Right lobe of liver (tissue), 6 donors: ENCODE results near the gene SETBP1. TPM values are rescaled to one million over a fixed set of nuclear protein-coding genes. Genes with fewer than 3 reads are reported as not detected.

Experiments used
- ATAC-seq, 4 donors: fragments of 200-7000 bp; cut with Tn5 transposase; one replicate each; pipeline ENCODE4 v1.9.1; 2020; ENCODE audit warnings: mild to moderate bottlenecking in 4 of 4, moderate library complexity in 4 of 4
- DNase-seq, 3 donors: peaks; one replicate each; pipeline ENCODE4 v3.0.0-alpha.2; 2020
- H3K27ac ChIP-seq, 3 donors: fragments of 200-600 bp; one replicate each; pipeline ENCODE4 v1.8.0; 2022
- H3K27me3 ChIP-seq, 2 donors: fragments of 200-600 bp; one replicate each; pipeline ENCODE4 v1.8.0; 2022
- H3K36me3 ChIP-seq, 4 donors: fragments of 200-600 bp; sonication (generic) in 1 of 4; one replicate each; pipeline versions ENCODE4 v1.5.1 to v1.8.0; 2017 to 2022; ENCODE audit warnings: control low read depth in 1 of 4
- H3K4me1 ChIP-seq, 4 donors: fragments of 200-600 bp; sonication (generic) in 1 of 4; one replicate each; pipeline versions ENCODE4 v1.5.1 to v1.8.0; 2017 to 2022; ENCODE audit warnings: control low read depth in 1 of 4
- H3K4me3 ChIP-seq, 3 donors: fragments of 200-600 bp; one replicate each; pipeline ENCODE4 v1.8.0; 2022
- H3K9me3 ChIP-seq, 4 donors: fragments of 200-600 bp; sonication (generic) in 1 of 4; one replicate each; pipeline versions ENCODE4 v1.5.1 to v1.8.0; 2017 to 2022; ENCODE audit warnings: control low read depth in 1 of 4
- POLR2A ChIP-seq: fragments of 450-650 bp; IDR thresholded peaks from one replicate; pipeline ENCODE4 v1.6.1; 2017; ENCODE audit warnings: antibody characterized with exemption, mild to moderate bottlenecking
- WGBS: methylation state at CpG from one replicate; pipeline ENCODE4 v1.1.6; 2018; ENCODE audit warnings: low coverage, low lambda C conversion rate; ENCODE audit not compliant: insufficient coverage; ENCODE audit errors: missing lambda C conversion rate; 5-methylcytosine and 5-hydroxymethylcytosine counted together
- intact Hi-C, 2 donors: fragments of 100-400 bp; cut with DNase I; formaldehyde crosslinking; loops; one replicate each; pipeline versions ENCODE4 v1.11.2 to v1.14.1; 2022
- total RNA-seq, 6 experiments: library from RNA; depleted of rRNA in 2 of 6; stranded (reverse); fragments of >200 nt in 2 of 6; fragmentation: NEBNext Ultra II Directional in 3 of 6; extraction: Animal tissue kit (Norgen Biotek cat#: 25700) in 3 of 6; gene quantifications; one replicate each; pipeline versions ENCODE4 v1.1.0 to v1.2.4, GENCODE V29; 2016 to 2023
- TF ChIP-seq, protein P1 (sequence below), 4 donors: fragments of 200-600 bp in 3 of 4; fragments of 450-650 bp in 1 of 4; IDR thresholded peaks; one replicate each; pipeline versions ENCODE4 v1.5.1 to v1.8.0; 2016 to 2022; ENCODE audit warnings: antibody characterized with exemption in 4 of 4, mild to moderate bottlenecking in 2 of 4
- donor health status: DM: no; HTN: yes; CAD: no.
- donor health status: DM: no; HTN: no; CAD: no.
- donor health status: DM: no; HTN: no; CAD: no.
- donor health status: DM: no; HTN: yes; CAD: no.
- donor health status: DM: no; HTN: yes; CAD: no.

SETBP1 gene
- total RNA-seq, 6 experiments from 2014 or later, result 14.3 to 29.1 (median 16.6) TPM

DNA sequence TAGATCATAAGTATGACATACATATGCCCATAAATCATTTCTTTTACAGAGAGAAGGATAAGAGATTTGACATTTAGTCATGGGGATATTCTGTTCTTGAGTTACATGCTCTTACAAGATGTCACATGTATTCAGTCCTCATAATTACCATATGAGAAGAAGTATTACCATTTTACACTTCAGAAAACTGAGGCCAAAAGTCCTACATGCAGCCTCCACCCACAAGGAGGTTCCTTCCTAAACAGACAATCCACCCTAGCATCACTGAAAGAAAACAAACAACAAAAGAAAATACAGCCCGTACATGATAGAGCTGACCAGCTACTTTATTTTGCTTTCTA is 335.1 kb downstream of the SETBP1 start:
- TF ChIP-seq, protein P1, sequence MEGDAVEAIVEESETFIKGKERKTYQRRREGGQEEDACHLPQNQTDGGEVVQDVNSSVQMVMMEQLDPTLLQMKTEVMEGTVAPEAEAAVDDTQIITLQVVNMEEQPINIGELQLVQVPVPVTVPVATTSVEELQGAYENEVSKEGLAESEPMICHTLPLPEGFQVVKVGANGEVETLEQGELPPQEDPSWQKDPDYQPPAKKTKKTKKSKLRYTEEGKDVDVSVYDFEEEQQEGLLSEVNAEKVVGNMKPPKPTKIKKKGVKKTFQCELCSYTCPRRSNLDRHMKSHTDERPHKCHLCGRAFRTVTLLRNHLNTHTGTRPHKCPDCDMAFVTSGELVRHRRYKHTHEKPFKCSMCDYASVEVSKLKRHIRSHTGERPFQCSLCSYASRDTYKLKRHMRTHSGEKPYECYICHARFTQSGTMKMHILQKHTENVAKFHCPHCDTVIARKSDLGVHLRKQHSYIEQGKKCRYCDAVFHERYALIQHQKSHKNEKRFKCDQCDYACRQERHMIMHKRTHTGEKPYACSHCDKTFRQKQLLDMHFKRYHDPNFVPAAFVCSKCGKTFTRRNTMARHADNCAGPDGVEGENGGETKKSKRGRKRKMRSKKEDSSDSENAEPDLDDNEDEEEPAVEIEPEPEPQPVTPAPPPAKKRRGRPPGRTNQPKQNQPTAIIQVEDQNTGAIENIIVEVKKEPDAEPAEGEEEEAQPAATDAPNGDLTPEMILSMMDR (IDR thresholded peaks at IDR 0.05), result no peak
- no peak for TF ChIP-seq POLR2A
- no peak for ATAC-seq
- no peak for DNase-seq
- Histone ChIP-seq H3K27me3 (no peaks in the 10 kb centered on the region), H3K36me3 (no peaks in the 10 kb centered on the region), H3K4me3 (no peak overlapping the region), H3K27ac (no peak overlapping the region), H3K4me1 (no peaks in the 10 kb centered on the region), H3K9me3 (no peaks in the 10 kb centered on the region)
- 71% methylated on average over 1 of the region's 1 CpG for WGBS
- intact Hi-C loops, result no loop called here

DNA sequence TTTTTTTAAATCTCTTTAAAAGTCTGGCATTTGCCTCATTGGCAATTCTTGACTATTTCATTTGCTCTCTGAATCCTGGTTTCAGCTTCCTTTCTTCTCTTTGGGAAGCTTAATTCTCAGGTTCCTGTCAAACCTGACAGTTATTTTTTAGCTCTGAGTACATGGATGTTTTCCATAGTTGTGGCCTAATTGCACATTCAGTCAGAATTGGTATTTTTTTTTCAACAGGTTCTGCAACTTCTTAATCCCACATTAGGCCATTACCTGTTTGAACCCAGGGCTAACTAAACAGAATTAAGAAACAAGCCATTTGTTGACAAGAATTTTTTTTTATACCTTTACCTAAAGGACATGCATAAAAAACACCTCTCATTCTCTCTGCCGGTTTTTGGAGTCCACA is 338.8 kb downstream of the SETBP1 start:
- Histone ChIP-seq H3K27me3 (no peaks in the 10 kb centered on the region), H3K27ac (no peak overlapping the region), H3K9me3 (no peaks in the 10 kb centered on the region), H3K4me3 (no peak overlapping the region), H3K36me3 (no peaks in the 10 kb centered on the region), H3K4me1 (no peaks in the 10 kb centered on the region)
- no peak for ATAC-seq
- TF ChIP-seq, protein P1 (IDR thresholded peaks at IDR 0.05), result no peak
- TF ChIP-seq POLR2A, result no peak
- no peak for DNase-seq
- WGBS, result 92% methylated on average over 1 of the region's 1 CpG
- intact Hi-C loops, result no loop called here

DNA sequence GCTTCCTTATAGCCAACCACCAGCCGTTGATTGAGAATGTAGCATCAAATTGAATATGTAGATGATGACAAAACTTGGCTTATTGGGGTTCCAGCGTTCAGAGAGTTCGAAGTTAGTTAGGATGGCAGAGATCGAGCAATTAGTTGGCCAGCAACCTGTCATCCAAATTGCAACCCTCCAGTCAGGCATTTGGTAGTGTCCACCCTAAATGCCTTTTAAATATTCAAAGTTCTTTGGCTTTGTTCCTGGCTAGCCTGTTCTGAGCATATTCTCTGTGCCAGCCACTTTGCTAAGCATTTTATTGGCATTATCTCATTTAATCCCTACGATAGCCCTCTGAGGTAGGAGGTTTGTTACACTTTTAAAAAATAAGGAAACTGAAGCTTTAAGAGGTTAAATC is 342.8 kb downstream of the SETBP1 start:
- Histone ChIP-seq H3K27me3 (no peaks in the 10 kb centered on the region), H3K36me3 (no peaks in the 10 kb centered on the region), H3K27ac (no peak overlapping the region), H3K4me3 (no peak overlapping the region), H3K9me3 (no peaks in the 10 kb centered on the region), H3K4me1 (peaks cover 0 to 6% (median 0%) of the 10 kb centered on the region in 4 donors)
- DNase-seq, result no peak
- TF ChIP-seq, protein P1 (IDR thresholded peaks at IDR 0.05), result no peak
- TF ChIP-seq POLR2A, result no peak
- no peak for ATAC-seq
- intact Hi-C loops, result no loop called here
- WGBS, result 86% methylated on average over 4 of the region's 5 CpGs

DNA sequence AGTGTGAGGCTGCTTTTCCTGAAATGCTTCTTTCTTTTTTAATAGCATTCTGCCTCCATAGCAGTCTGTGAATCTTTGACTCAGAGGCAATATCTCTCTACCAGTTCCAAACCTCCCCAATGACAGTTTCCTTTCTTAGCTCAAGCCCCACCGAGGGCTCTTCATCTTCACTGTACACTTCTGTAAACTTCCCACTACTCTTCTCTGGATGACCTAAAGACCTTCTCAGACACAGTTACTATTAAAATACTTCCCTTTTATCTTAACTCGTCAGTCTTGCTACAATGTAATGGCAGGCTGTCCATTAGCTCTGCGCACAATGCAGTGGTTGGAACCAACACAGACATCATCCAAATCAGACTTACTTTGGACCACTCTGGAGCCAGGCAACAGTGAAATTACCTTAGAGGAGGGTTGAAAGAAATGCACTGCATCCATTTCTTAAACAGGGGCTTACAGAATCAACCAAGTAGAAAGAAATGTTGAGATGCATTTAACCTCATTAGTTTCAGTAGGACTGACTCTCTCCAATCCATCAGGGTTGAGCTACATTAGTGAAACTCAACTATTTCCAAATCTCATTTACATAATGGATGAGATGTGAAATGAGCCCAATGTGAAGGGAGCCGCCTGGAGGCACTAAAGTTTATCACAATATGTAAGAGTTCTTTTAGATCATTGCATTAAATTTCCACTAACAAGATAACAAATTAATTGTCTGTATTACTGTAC is 343.8 kb downstream of the SETBP1 start:
- WGBS, result 67% methylated on average over 4 of the region's 4 CpGs
- no peak overlapping the region for H3K4me3 ChIP-seq
- no peaks in the 10 kb centered on the region for H3K27me3 ChIP-seq
- H3K36me3 ChIP-seq, result no peaks in the 10 kb centered on the region
- no peak overlapping the region for H3K27ac ChIP-seq
- ATAC-seq (peak in 1 of 4 donors; percentile 16), DNase-seq (no peak)
- no peaks in the 10 kb centered on the region for H3K9me3 ChIP-seq
- intact Hi-C loops, result no loop called here
- TF ChIP-seq, protein P1 (IDR thresholded peaks at IDR 0.05), result no peak
- TF ChIP-seq POLR2A, result no peak
- peaks cover 0 to 6% (median 0%) of the 10 kb centered on the region in 4 donors for H3K4me1 ChIP-seq
